T-helper 17 cell (primary cell): ENCODE measurements around the gene FHIP2A. TPM values are rescaled to one million over a fixed set of nuclear protein-coding genes. Genes with fewer than 3 reads are reported as not detected.
A peak's percentile ranks its signal among the peaks of the same experiment; 100 is the strongest.
"Not testable (repeated sequence)": the region's sequence is repeated elsewhere in the genome, so short reads cannot be mapped to it uniquely, and the experiment has no call there.

Experiments
- ATAC-seq: fragments of 150-1000 bp; cut with Tn5 transposase; 2 replicates; pipeline ENCODE4 v1.10.0; 2021; ENCODE audit warnings: mild to moderate bottlenecking, moderate library complexity
- DNase-seq, 3 donors: peaks; one replicate each; pipeline versions ENCODE4 v3.0.0 to v3.0.0-alpha.2; 2020 to 2021
- H3K9me3 ChIP-seq: one replicate; pipeline ENCODE4 v1.7.0; 2013; ENCODE audit warnings: low read length, mild to moderate bottlenecking; ENCODE audit not compliant: control insufficient read depth, poor library complexity, severe bottlenecking
- H3K27ac Mint-ChIP-seq: one replicate; pipeline ENCODE4 v1.8.0; 2022; ENCODE audit warnings: mild to moderate bottlenecking, moderate library complexity, mixed read lengths
- H3K27me3 Mint-ChIP-seq: one replicate; pipeline ENCODE4 v1.8.0; 2022; ENCODE audit warnings: mixed read lengths
- H3K36me3 Mint-ChIP-seq: one replicate; pipeline ENCODE4 v1.8.0; 2022; ENCODE audit warnings: low read depth, mixed read lengths
- H3K4me1 Mint-ChIP-seq: one replicate; pipeline ENCODE4 v1.8.0; 2022; ENCODE audit warnings: mild to moderate bottlenecking, mixed read lengths
- H3K4me3 Mint-ChIP-seq: one replicate; pipeline ENCODE4 v1.8.0; 2022; ENCODE audit warnings: mild to moderate bottlenecking, moderate library complexity, mixed read lengths
- total RNA-seq, 4 donors: library from RNA in 2 of 4; stranded (reverse) in 2 of 4; gene quantifications; one replicate each; pipeline ENCODE4 v1.2.3 and lab custom pipeline; 2022 to 2026

The FHIP2A gene
- total RNA-seq, 2 donors from 2014 or later = 35.4 to 65.3 TPM

GRCh38 chr10:114824391-114824790, 2.8 kb downstream of the FHIP2A start:
- ATAC-seq (no peak), DNase-seq (no peak)
- H3K27ac Mint-ChIP-seq = peak overlapping the region; percentile 71
- peaks cover 2% of the 10 kb centered on the region for H3K36me3 Mint-ChIP-seq
- H3K4me1 Mint-ChIP-seq = peaks cover 32% of the 10 kb centered on the region
- H3K4me3 Mint-ChIP-seq = peak overlapping the region; percentile 93
- no peaks in the 10 kb centered on the region for H3K9me3 ChIP-seq
- H3K27me3 Mint-ChIP-seq = no peaks in the 10 kb centered on the region

- ATAC-seq (no peak), DNase-seq (no peak)
- Mint-ChIP-seq H3K27ac (peak overlapping the region; percentile 71), H3K36me3 (peaks cover 2% of the 10 kb centered on the region), H3K4me3 (peak overlapping the region; percentile 47), H3K27me3 (no peaks in the 10 kb centered on the region), H3K4me1 (peaks cover 38% of the 10 kb centered on the region)
- no peaks in the 10 kb centered on the region for H3K9me3 ChIP-seq
These were observed 4.1 kb downstream of the FHIP2A start for GRCh38 chr10:114825513-114826253.

GRCh38 chr10:114829160-114829909, 7.8 kb downstream of the FHIP2A start:
- Mint-ChIP-seq H3K36me3 (peaks cover 2% of the 10 kb centered on the region), H3K27ac (no peak overlapping the region), H3K4me1 (peaks cover 31% of the 10 kb centered on the region), H3K4me3 (peak overlapping the region; percentile 45), H3K27me3 (no peaks in the 10 kb centered on the region)
- ATAC-seq (no peak), DNase-seq (no peak)
- no peaks in the 10 kb centered on the region for H3K9me3 ChIP-seq

- H3K36me3 Mint-ChIP-seq = peaks cover 1% of the 10 kb centered on the region
- H3K4me3 Mint-ChIP-seq = no peak overlapping the region
- ATAC-seq (no peak), DNase-seq (no peak)
- peaks cover 16% of the 10 kb centered on the region for H3K4me1 Mint-ChIP-seq
- no peaks in the 10 kb centered on the region for H3K27me3 Mint-ChIP-seq
- H3K27ac Mint-ChIP-seq = no peak overlapping the region
- H3K9me3 ChIP-seq = no peaks in the 10 kb centered on the region
These were observed 9.7 kb downstream of the FHIP2A start for GRCh38 chr10:114831186-114831867.

GRCh38 chr10:114837690-114838089, 16.1 kb downstream of the FHIP2A start:
- Mint-ChIP-seq H3K36me3 (peaks cover 4% of the 10 kb centered on the region), H3K27ac (peak overlapping the region; percentile 53), H3K4me1 (peaks cover 5% of the 10 kb centered on the region), H3K27me3 (no peaks in the 10 kb centered on the region), H3K4me3 (no peak overlapping the region)
- DNase-seq (no peak), ATAC-seq (no peak)
- H3K9me3 ChIP-seq = no peaks in the 10 kb centered on the region

GRCh38 chr10:114839901-114840300, 18.3 kb downstream of the FHIP2A start:
- Mint-ChIP-seq H3K4me3 (no peak overlapping the region), H3K27ac (peak overlapping the region; percentile 51), H3K27me3 (no peaks in the 10 kb centered on the region), H3K4me1 (peaks cover 5% of the 10 kb centered on the region), H3K36me3 (peaks cover 9% of the 10 kb centered on the region)
- no peak for DNase-seq
- H3K9me3 ChIP-seq = no peaks in the 10 kb centered on the region
- no peak for ATAC-seq

GRCh38 chr10:114845978-114846693, 24.6 kb downstream of the FHIP2A start:
- H3K36me3 Mint-ChIP-seq = peaks cover 13% of the 10 kb centered on the region
- no peak overlapping the region for H3K27ac Mint-ChIP-seq

GRCh38 chr10:114847517-114847916, 25.9 kb downstream of the FHIP2A start:
- peaks cover 19% of the 10 kb centered on the region for H3K36me3 Mint-ChIP-seq
- not testable (repeated sequence) for ATAC-seq, H3K27ac Mint-ChIP-seq, DNase-seq, H3K4me1 Mint-ChIP-seq, H3K4me3 Mint-ChIP-seq, H3K27me3 Mint-ChIP-seq, H3K9me3 ChIP-seq

More at GRCh38 chr10:114845978-114846693, 24.6 kb downstream of the FHIP2A start:
- no peak overlapping the region for H3K4me3 Mint-ChIP-seq
- H3K27me3 Mint-ChIP-seq = no peaks in the 10 kb centered on the region
- peaks cover 1% of the 10 kb centered on the region for H3K4me1 Mint-ChIP-seq
- no peaks in the 10 kb centered on the region for H3K9me3 ChIP-seq
- DNase-seq (no peak), ATAC-seq (no peak)

GRCh38 chr10:114849674-114850073, 28.1 kb downstream of the FHIP2A start:
- Mint-ChIP-seq H3K4me3 (no peak overlapping the region), H3K4me1 (peaks cover 12% of the 10 kb centered on the region), H3K27ac (no peak overlapping the region), H3K36me3 (peaks cover 17% of the 10 kb centered on the region), H3K27me3 (no peaks in the 10 kb centered on the region)
- ATAC-seq (no peak), DNase-seq (no peak)
- no peaks in the 10 kb centered on the region for H3K9me3 ChIP-seq

- Mint-ChIP-seq H3K27ac (no peak overlapping the region), H3K27me3 (no peaks in the 10 kb centered on the region), H3K4me3 (no peak overlapping the region), H3K36me3 (peaks cover 15% of the 10 kb centered on the region), H3K4me1 (peaks cover 12% of the 10 kb centered on the region)
- H3K9me3 ChIP-seq = no peaks in the 10 kb centered on the region
- ATAC-seq (no peak), DNase-seq (no peak)
These were observed 28.5 kb downstream of the FHIP2A start for GRCh38 chr10:114850126-114850525.

GRCh38 chr10:114851336-114851735, 29.8 kb downstream of the FHIP2A start:
- H3K36me3 Mint-ChIP-seq = peaks cover 14% of the 10 kb centered on the region
- H3K4me3 Mint-ChIP-seq = no peak overlapping the region
- ATAC-seq (no peak), DNase-seq (no peak)
- H3K27me3 Mint-ChIP-seq = no peaks in the 10 kb centered on the region
- H3K27ac Mint-ChIP-seq = no peak overlapping the region
- H3K9me3 ChIP-seq = no peaks in the 10 kb centered on the region
- H3K4me1 Mint-ChIP-seq = peaks cover 12% of the 10 kb centered on the region

- ATAC-seq = no peak
- DNase-seq = no peak
- H3K9me3 ChIP-seq = no peaks in the 10 kb centered on the region
- Mint-ChIP-seq H3K27me3 (no peaks in the 10 kb centered on the region), H3K27ac (no peak overlapping the region), H3K36me3 (peaks cover 14% of the 10 kb centered on the region), H3K4me1 (peaks cover 14% of the 10 kb centered on the region), H3K4me3 (no peak overlapping the region)
These were observed 30.6 kb downstream of the FHIP2A start for GRCh38 chr10:114852197-114852596.

- Mint-ChIP-seq H3K27ac (no peak overlapping the region), H3K4me3 (no peak overlapping the region), H3K36me3 (peaks cover 11% of the 10 kb centered on the region), H3K27me3 (no peaks in the 10 kb centered on the region), H3K4me1 (peaks cover 21% of the 10 kb centered on the region)
- no peaks in the 10 kb centered on the region for H3K9me3 ChIP-seq
- DNase-seq = no peak
- no peak for ATAC-seq
These were observed 33.3 kb downstream of the FHIP2A start for GRCh38 chr10:114854906-114855305.
